Trophoblast cell (in vitro differentiated cells and primary cell): ENCODE results near the gene BCL2L11.

ENCODE experiments used
- DNase-seq, 2 donors: peaks; one replicate each; pipeline ENCODE4 v3.0.0-alpha.2; 2016
- H2AFZ ChIP-seq: 2 replicates; pipeline ENCODE4 v1.6.1; 2013; ENCODE audit warnings: low read length, moderate library complexity, mild to moderate bottlenecking; ENCODE audit not compliant: insufficient read depth, poor library complexity
- H2AK5ac ChIP-seq: 2 replicates; pipeline ENCODE4 v1.6.1; 2013; ENCODE audit warnings: mild to moderate bottlenecking, low read length
- H2BK120ac ChIP-seq: 2 replicates; pipeline ENCODE4 v1.6.1; 2013; ENCODE audit warnings: low read length, mild to moderate bottlenecking, moderate library complexity; ENCODE audit not compliant: insufficient read depth, poor library complexity
- H2BK12ac ChIP-seq: 2 replicates; pipeline ENCODE4 v1.6.1; 2013; ENCODE audit warnings: mild to moderate bottlenecking, low read length, moderate library complexity
- H2BK5ac ChIP-seq: 2 replicates; pipeline ENCODE4 v1.6.1; 2013; ENCODE audit warnings: low read length, low read depth, moderate library complexity, mild to moderate bottlenecking; ENCODE audit not compliant: poor library complexity
- H3K14ac ChIP-seq: 2 replicates; pipeline ENCODE4 v1.6.1; 2013; ENCODE audit warnings: mild to moderate bottlenecking, low read length
- H3K18ac ChIP-seq: 2 replicates; pipeline ENCODE4 v1.6.1; 2013; ENCODE audit warnings: mild to moderate bottlenecking, low read length
- H3K23ac ChIP-seq: 2 replicates; pipeline ENCODE4 v1.6.1; 2013; ENCODE audit warnings: low read length
- H3K27ac ChIP-seq: 2 replicates; pipeline ENCODE4 v1.5.1; 2013; ENCODE audit warnings: low read depth, mild to moderate bottlenecking, inconsistent platforms, low read length, moderate library complexity
- H3K27me3 ChIP-seq: 2 replicates; pipeline ENCODE4 v1.6.1; 2013; ENCODE audit warnings: inconsistent platforms, mild to moderate bottlenecking, low read length, moderate library complexity; ENCODE audit not compliant: insufficient read depth
- H3K36me3 ChIP-seq, 2 experiments: 1 replicate in 1 of 2; 2 replicates in 1 of 2; pipeline ENCODE4 v1.6.1; 2013; ENCODE audit warnings: low read length in 2 of 2, mild to moderate bottlenecking in 2 of 2, moderate library complexity in 1 of 2; ENCODE audit not compliant: insufficient read depth in 2 of 2, control insufficient read depth in 1 of 2
- H3K4ac ChIP-seq: 2 replicates; pipeline ENCODE4 v1.6.1; 2013; ENCODE audit warnings: low read depth, mild to moderate bottlenecking, low read length, moderate library complexity
- H3K4me1 ChIP-seq, 2 experiments: 1 replicate in 1 of 2; 2 replicates in 1 of 2; pipeline ENCODE4 v1.6.1; 2013; ENCODE audit warnings: low read length in 2 of 2, mild to moderate bottlenecking in 2 of 2, moderate library complexity in 1 of 2; ENCODE audit not compliant: insufficient read depth in 2 of 2, control insufficient read depth in 1 of 2
- H3K4me2 ChIP-seq: 2 replicates; pipeline ENCODE4 v1.6.1; 2013; ENCODE audit warnings: inconsistent platforms, mild to moderate bottlenecking, low read length, moderate library complexity
- H3K4me3 ChIP-seq: 2 replicates; pipeline ENCODE4 v1.5.1; 2013; ENCODE audit warnings: mild to moderate bottlenecking, low read depth, low read length, inconsistent platforms
- H3K79me1 ChIP-seq: one replicate; pipeline ENCODE4 v1.6.1; 2013; ENCODE audit warnings: low read length
- H3K79me2 ChIP-seq: 2 replicates; pipeline ENCODE4 v1.6.1; 2013; ENCODE audit warnings: low read length, mild to moderate bottlenecking; ENCODE audit not compliant: control insufficient read depth, insufficient read depth, poor library complexity
- H3K9ac ChIP-seq: 2 replicates; pipeline ENCODE4 v1.6.1; 2013; ENCODE audit warnings: mild to moderate bottlenecking, low read length
- H3K9me3 ChIP-seq: 2 replicates; pipeline ENCODE4 v1.6.1; 2013; ENCODE audit warnings: low read depth, mild to moderate bottlenecking, control low read depth, inconsistent platforms, low read length; ENCODE audit not compliant: insufficient read depth
- H4K12ac ChIP-seq: 2 replicates; pipeline ENCODE4 v1.6.1; 2013; ENCODE audit warnings: low read depth, mild to moderate bottlenecking, low read length, moderate library complexity
- H4K8ac ChIP-seq: 2 replicates; pipeline ENCODE4 v1.6.1; 2013; ENCODE audit warnings: low read depth, mild to moderate bottlenecking, low read length, moderate library complexity
- H4K91ac ChIP-seq: one replicate; pipeline ENCODE4 v1.6.1; 2013; ENCODE audit warnings: low read depth, mild to moderate bottlenecking, low read length, moderate library complexity
- WGBS: extraction: QIAGEN DNeasy Blood & Tissue Kit; methylation state at CpG from one replicate; pipeline ENCODE4 v1.1.7; 2013; ENCODE audit warnings: missing lambda C conversion rate; ENCODE audit not compliant: insufficient read length, insufficient coverage; ENCODE audit errors: extremely low coverage; 5-methylcytosine and 5-hydroxymethylcytosine counted together

Gene BCL2L11

GRCh38 chr2:111169268-111169667 is 48.6 kb downstream of the BCL2L11 start:
- Histone ChIP-seq H2BK12ac (no peak overlapping the region), H3K9me3 (no peaks in the 10 kb centered on the region), H3K14ac (no peak overlapping the region), H2BK5ac (no peak overlapping the region), H2AK5ac (no peak overlapping the region), H4K12ac (no peak overlapping the region), H3K9ac (no peak overlapping the region), H3K4ac (no peak overlapping the region), H3K23ac (no peak overlapping the region), H3K79me1 (no peaks in the 10 kb centered on the region), H3K4me1 (peaks cover 7 to 19% of the 10 kb centered on the region in 2 experiments), H3K27ac (no peak overlapping the region), H3K4me3 (no peak overlapping the region), H4K8ac (no peak overlapping the region), H3K36me3 (peaks cover 17 to 22% of the 10 kb centered on the region in 2 experiments), H3K4me2 (no peak overlapping the region), H4K91ac (no peak overlapping the region), H3K27me3 (no peaks in the 10 kb centered on the region), H3K79me2 (no peaks in the 10 kb centered on the region), H3K18ac (no peak overlapping the region), H2AFZ (no peak overlapping the region), H2BK120ac (no peak overlapping the region)
- no CpG with 5 or more reads among the region's 2 CpGs for WGBS
- no peak for DNase-seq

- DNase-seq, result no peak
- WGBS, result no CpG with 5 or more reads among the region's 3 CpGs
- no peak overlapping the region for H3K18ac ChIP-seq
- H3K27ac ChIP-seq, result no peak overlapping the region
- H4K91ac ChIP-seq, result no peak overlapping the region
- no peak overlapping the region for H3K9ac ChIP-seq
- no peak overlapping the region for H3K4me2 ChIP-seq
- H3K23ac ChIP-seq, result no peak overlapping the region
- peaks cover 7 to 19% of the 10 kb centered on the region in 2 experiments for H3K4me1 ChIP-seq
- no peak overlapping the region for H2BK120ac ChIP-seq
- H3K4ac ChIP-seq, result no peak overlapping the region
- H2AK5ac ChIP-seq, result no peak overlapping the region
- H3K9me3 ChIP-seq, result no peaks in the 10 kb centered on the region
- no peak overlapping the region for H2BK5ac ChIP-seq
- H4K8ac ChIP-seq, result no peak overlapping the region
- no peak overlapping the region for H4K12ac ChIP-seq
- no peaks in the 10 kb centered on the region for H3K79me1 ChIP-seq
- no peak overlapping the region for H2BK12ac ChIP-seq
- H3K36me3 ChIP-seq, result peaks cover 17 to 20% of the 10 kb centered on the region in 2 experiments
- H3K14ac ChIP-seq, result no peak overlapping the region
- no peaks in the 10 kb centered on the region for H3K79me2 ChIP-seq
- no peak overlapping the region for H3K4me3 ChIP-seq
- H2AFZ ChIP-seq, result no peak overlapping the region
- H3K27me3 ChIP-seq, result no peaks in the 10 kb centered on the region
These were observed 49.2 kb downstream of the BCL2L11 start for GRCh38 chr2:111169924-111170323.

GRCh38 chr2:111171337-111171930 is 50.7 kb downstream of the BCL2L11 start:
- no peak overlapping the region for H4K91ac ChIP-seq
- H2AFZ ChIP-seq, result no peak overlapping the region
- no peaks in the 10 kb centered on the region for H3K79me1 ChIP-seq
- no CpG with 5 or more reads among the region's 10 CpGs for WGBS
- H2AK5ac ChIP-seq, result no peak overlapping the region
- peak overlapping the region; percentile 31 for H3K27ac ChIP-seq
- H3K27me3 ChIP-seq, result no peaks in the 10 kb centered on the region
- H3K79me2 ChIP-seq, result no peaks in the 10 kb centered on the region
- H3K4ac ChIP-seq, result no peak overlapping the region
- H3K4me2 ChIP-seq, result peak overlapping the region; percentile 26
- no peak overlapping the region for H2BK5ac ChIP-seq
- peaks cover 7 to 16% of the 10 kb centered on the region in 2 experiments for H3K4me1 ChIP-seq
- no peak overlapping the region for H3K14ac ChIP-seq
- peaks cover 8% of the 10 kb centered on the region in 2 experiments for H3K36me3 ChIP-seq
- no peak overlapping the region for H3K4me3 ChIP-seq
- no peak overlapping the region for H2BK12ac ChIP-seq
- H3K9ac ChIP-seq, result no peak overlapping the region
- H2BK120ac ChIP-seq, result no peak overlapping the region
- no peak overlapping the region for H3K23ac ChIP-seq
- no peak for DNase-seq
- H4K12ac ChIP-seq, result no peak overlapping the region
- H3K18ac ChIP-seq, result no peak overlapping the region
- H4K8ac ChIP-seq, result no peak overlapping the region
- H3K9me3 ChIP-seq, result no peaks in the 10 kb centered on the region

GRCh38 chr2:111172666-111173065 is 52.0 kb downstream of the BCL2L11 start:
- H2AFZ ChIP-seq, result no peak overlapping the region

More at GRCh38 chr2:111172666-111173065, 52.0 kb downstream of the BCL2L11 start:
- no peak overlapping the region for H3K18ac ChIP-seq
- H3K4ac ChIP-seq, result no peak overlapping the region
- no peaks in the 10 kb centered on the region for H3K27me3 ChIP-seq
- no peak overlapping the region for H4K91ac ChIP-seq
- no CpG with 5 or more reads among the region's 5 CpGs for WGBS
- no peak overlapping the region for H2BK5ac ChIP-seq
- no peak overlapping the region for H2BK120ac ChIP-seq
- H3K79me1 ChIP-seq, result no peaks in the 10 kb centered on the region
- no peak for DNase-seq
- H4K8ac ChIP-seq, result no peak overlapping the region
- no peak overlapping the region for H3K14ac ChIP-seq
- no peak overlapping the region for H2AK5ac ChIP-seq
- H3K23ac ChIP-seq, result no peak overlapping the region
- H3K4me2 ChIP-seq, result no peak overlapping the region
- no peak overlapping the region for H3K4me3 ChIP-seq
- no peak overlapping the region for H4K12ac ChIP-seq
- H3K27ac ChIP-seq, result no peak overlapping the region
- H3K36me3 ChIP-seq, result peaks cover 2 to 3% of the 10 kb centered on the region in 2 experiments
- H2BK12ac ChIP-seq, result no peak overlapping the region
- peaks cover 5 to 11% of the 10 kb centered on the region in 2 experiments for H3K4me1 ChIP-seq
- no peaks in the 10 kb centered on the region for H3K9me3 ChIP-seq
- H3K79me2 ChIP-seq, result no peaks in the 10 kb centered on the region
- H3K9ac ChIP-seq, result no peak overlapping the region
